GM12878 (cell line): ENCODE measurements around the gene FCAMR. TPM values are rescaled to one million over a fixed set of nuclear protein-coding genes. Genes with fewer than 3 reads are reported as not detected.

Experiments
- EZH2 ChIP-seq: IDR thresholded peaks from 2 replicates; pipeline ENCODE4 v1.6.1; 2012; ENCODE audit warnings: low read depth, mild to moderate bottlenecking, control low read depth, inconsistent platforms, low read length, borderline replicate concordance; ENCODE audit not compliant: control insufficient read depth
- KDM1A ChIP-seq: fragments of 200-600 bp; sonication (generic); IDR thresholded peaks from 2 replicates; pipeline ENCODE4 v1.6.1; 2016; ENCODE audit warnings: borderline replicate concordance
- NFYA ChIP-seq: IDR thresholded peaks from 2 replicates; pipeline ENCODE4 v1.6.1; 2011; ENCODE audit warnings: low read depth, mild to moderate bottlenecking, low read length, improper control_type of control experiment, borderline replicate concordance
- RAD51 ChIP-seq: fragments of 450-650 bp; IDR thresholded peaks from 2 replicates; pipeline ENCODE4 v1.6.1; 2016; ENCODE audit warnings: moderate library complexity, mild to moderate bottlenecking, inconsistent platforms
- RELB ChIP-seq: fragments of 450-650 bp; IDR thresholded peaks from 2 replicates; pipeline ENCODE4 v1.6.1; 2017; ENCODE audit warnings: low read depth, mild to moderate bottlenecking, moderate library complexity
- REST ChIP-seq: IDR thresholded peaks from 2 replicates; pipeline ENCODE4 v1.6.1; 2012; ENCODE audit warnings: mild to moderate bottlenecking, low read depth, low read length
- STAT1 ChIP-seq: fragments of 450-650 bp; conservative IDR thresholded peaks from 2 replicates; pipeline ENCODE4 v1.6.1; 2014; ENCODE audit warnings: antibody characterized with exemption, mild to moderate bottlenecking
- ZBED1 ChIP-seq: IDR thresholded peaks from 2 replicates; pipeline ENCODE4 v1.6.1; 2016; ENCODE audit warnings: borderline replicate concordance
- ZNF24 ChIP-seq: fragments of 450-650 bp; IDR thresholded peaks from 2 replicates; pipeline ENCODE4 v1.6.1; 2017; ENCODE audit warnings: antibody characterized with exemption, mild to moderate bottlenecking
- polyA plus RNA-seq, 11 experiments: library from polyadenylated mRNA; depleted of rRNA in 4 of 11; unstranded in 6 of 11; stranded (reverse) in 5 of 11; fragments of >200 nt; fragmentation: Nextera tagmentation in 4 of 11; fragmentation: Illumina TruSeq in 1 of 11; extraction: Ambion mirVana in 4 of 11; extraction: Trizol in 1 of 11; gene quantifications; 1 replicate in 1 of 11; 2 replicates in 10 of 11; pipeline versions ENCODE4 v1.2.1 to v1.2.3, GENCODE V29; 2011 to 2016; ENCODE audit warnings: inconsistent platforms in 2 of 11, missing spikeins in 2 of 11, low read depth in 1 of 11
- total RNA-seq, 4 experiments: library from RNA; depleted of rRNA in 3 of 4; stranded (reverse); fragments of >200 nt in 3 of 4; fragmentation: Illumina TruSeq in 1 of 4; extraction: Trizol in 1 of 4; gene quantifications; 2 replicates each; pipeline versions ENCODE4 v1.2.1 to v1.2.3, GENCODE V29; 2013 to 2021

The FCAMR gene
- total and polyA plus RNA-seq, 10 of the 15 experiments (the other 5 are each of a cell fraction or from before 2014, with no cell fraction given): 0.04 to 0.15 (median 0.06) TPM; not detected in 3

GRCh38 chr1:207006914-207007313 is 36.7 kb upstream of the FCAMR start (continued):
- no peak for TF ChIP-seq REST
- no peak for TF ChIP-seq KDM1A
- no peak for TF ChIP-seq ZNF24
- no peak for TF ChIP-seq STAT1
- no peak for TF ChIP-seq RAD51
- no peak for TF ChIP-seq RELB
- TF ChIP-seq NFYA: no peak
- TF ChIP-seq ZBED1: no peak
- no peak for TF ChIP-seq EZH2
- TF ChIP-seq, all 136 proteins: peak for 0
